ENCODE results near the gene NEMP1. TPM values are rescaled to one million over a fixed set of nuclear protein-coding genes. Genes with fewer than 3 reads are reported as not detected.

Gene NEMP1
- total and polyA plus RNA-seq, 2 of the 8 experiments (the other 6 are each of a cell fraction or from before 2014, with no cell fraction given): 30.1 to 43.2 TPM

GRCh38 chr12:57072661-57073060, 5.9 kb downstream of the NEMP1 start (continued):
- TF ChIP-seq KDM4A (IDR thresholded peaks at IDR 0.05; ENCODE audit: low read depth, low read length, severe bottlenecking) (no peak), BCL11A (IDR thresholded peaks at IDR 0.05; ENCODE audit: low read depth in 2 of 2, low read length in 2 of 2) (no peak), EP300 (IDR thresholded peaks at IDR 0.05; ENCODE audit: borderline replicate concordance in 1 of 2, low read depth in 2 of 2, low read length in 2 of 2) (no peak), GABPA (IDR thresholded peaks at IDR 0.05; ENCODE audit: borderline replicate concordance, insufficient read depth, low read length) (no peak), SIRT6 (IDR thresholded peaks at IDR 0.05; ENCODE audit: low read length) (no peak), CBX8 (IDR thresholded peaks at IDR 0.05; ENCODE audit: borderline replicate concordance, low read depth, low read length) (no peak), SRF (IDR thresholded peaks at IDR 0.05; ENCODE audit: low read depth, low read length) (no peak), CBX5 (IDR thresholded peaks at IDR 0.05; ENCODE audit: low read depth, low read length) (no peak), FOSL1 (IDR thresholded peaks at IDR 0.05; ENCODE audit: insufficient read depth, low read depth, low read length) (no peak)
